NCI-H510A (cell line): ENCODE results near the gene SLC35D2.

Experiments
- DNase-seq: peaks from one replicate; lab custom pipeline; 2025; lab: John Stamatoyannopoulos, UW

The SLC35D2 gene

GRCh38 chr9:96383165-96383942 lies at the start of gene SLC35D2:
Gene SLC35D2 (minus strand): TSS chr9:96383711. CDS start chr9:96383634, 77 bp downstream.
- DNase-seq, result peak; percentile 22

GRCh38 chr9:96430377-96430776 lies 46.9 kb upstream of the SLC35D2 start:
- no peak for DNase-seq

DNA sequence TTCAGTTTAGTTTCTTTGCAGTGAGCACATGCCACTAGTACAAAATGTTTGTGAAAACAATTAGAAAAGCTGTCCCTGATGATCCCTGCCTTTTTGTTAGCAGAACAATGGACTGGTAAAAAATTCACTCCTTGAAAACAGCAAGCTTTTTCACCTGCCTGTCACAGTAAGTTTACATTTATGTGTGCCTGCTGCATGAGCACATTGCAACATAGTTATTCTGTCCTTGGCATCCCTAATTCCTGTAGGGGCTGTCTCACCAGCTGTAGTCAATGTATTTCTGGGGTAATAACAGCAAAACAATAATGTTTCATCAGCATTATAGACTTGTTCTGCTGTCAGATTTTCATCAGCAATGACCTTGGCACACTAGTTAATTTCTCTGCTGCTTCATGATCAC lies 46.2 kb upstream of the SLC35D2 start:
- no peak for DNase-seq

GRCh38 chr9:96425500-96426169 lies 42.1 kb upstream of the SLC35D2 start:
- no peak for DNase-seq

DNA sequence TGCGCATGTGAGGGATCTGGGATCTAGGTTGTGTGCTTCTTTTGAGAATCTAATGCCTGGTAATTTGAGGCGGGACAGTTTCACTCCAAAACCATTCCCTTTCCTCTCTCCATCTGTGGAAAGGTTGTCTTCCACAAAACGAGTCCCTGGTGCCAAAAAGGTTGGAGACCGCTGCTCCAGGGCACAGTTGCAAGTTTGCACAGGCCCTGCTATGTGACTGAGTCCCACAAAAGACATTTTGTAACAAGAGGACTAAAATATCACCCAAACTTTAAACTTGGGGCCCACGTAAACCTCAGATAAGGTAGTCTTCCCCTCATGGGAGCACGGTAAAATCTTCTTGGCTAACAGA lies 40.5 kb upstream of the SLC35D2 start:
- no peak for DNase-seq

- no peak for DNase-seq
Observed at GRCh38 chr9:96423322-96423984, 39.9 kb upstream of the SLC35D2 start.

- DNase-seq, result no peak
Observed at GRCh38 chr9:96420468-96421219, 37.1 kb upstream of the SLC35D2 start.

- no peak for DNase-seq
Observed at GRCh38 chr9:96419691-96419969, 36.1 kb upstream of the SLC35D2 start.

DNA sequence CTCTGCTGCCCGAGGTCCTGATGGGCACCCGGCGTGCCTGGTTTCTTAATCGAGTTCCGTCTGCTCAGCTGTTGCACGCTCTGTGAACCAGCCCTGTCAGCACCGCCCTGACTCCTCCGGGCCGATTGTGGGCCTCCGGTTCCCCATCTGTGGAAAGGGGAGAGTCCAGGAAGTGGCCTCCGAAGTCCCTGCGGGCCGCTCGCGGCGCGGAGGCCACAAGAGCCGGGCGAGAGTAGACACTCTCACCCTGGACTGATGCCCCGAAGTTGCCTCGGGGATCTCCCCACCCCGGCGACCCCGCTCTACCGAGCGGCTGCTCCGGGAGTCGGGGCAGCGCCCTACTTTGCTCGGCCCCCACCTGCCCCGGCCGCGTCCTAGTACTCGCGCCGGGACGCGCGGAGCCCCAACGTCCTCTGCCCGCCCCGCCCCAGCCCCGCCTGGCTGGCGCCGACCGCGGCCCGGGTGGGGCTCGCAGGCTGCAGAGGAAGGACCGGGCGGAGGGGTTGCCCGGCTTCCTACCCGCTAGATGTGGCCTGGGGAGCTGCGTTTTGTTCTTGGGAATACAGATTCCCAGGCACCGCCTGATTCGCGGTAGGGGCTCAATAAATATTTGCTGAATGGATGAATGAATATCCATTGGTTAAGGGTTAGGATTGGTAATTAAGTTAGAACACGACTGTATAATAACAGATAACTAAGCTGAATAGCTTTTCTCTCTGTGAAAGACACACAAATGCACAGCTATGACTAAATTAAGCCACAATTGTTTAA lies 35.6 kb upstream of the SLC35D2 start:
- peak; percentile 77 for DNase-seq

DNA sequence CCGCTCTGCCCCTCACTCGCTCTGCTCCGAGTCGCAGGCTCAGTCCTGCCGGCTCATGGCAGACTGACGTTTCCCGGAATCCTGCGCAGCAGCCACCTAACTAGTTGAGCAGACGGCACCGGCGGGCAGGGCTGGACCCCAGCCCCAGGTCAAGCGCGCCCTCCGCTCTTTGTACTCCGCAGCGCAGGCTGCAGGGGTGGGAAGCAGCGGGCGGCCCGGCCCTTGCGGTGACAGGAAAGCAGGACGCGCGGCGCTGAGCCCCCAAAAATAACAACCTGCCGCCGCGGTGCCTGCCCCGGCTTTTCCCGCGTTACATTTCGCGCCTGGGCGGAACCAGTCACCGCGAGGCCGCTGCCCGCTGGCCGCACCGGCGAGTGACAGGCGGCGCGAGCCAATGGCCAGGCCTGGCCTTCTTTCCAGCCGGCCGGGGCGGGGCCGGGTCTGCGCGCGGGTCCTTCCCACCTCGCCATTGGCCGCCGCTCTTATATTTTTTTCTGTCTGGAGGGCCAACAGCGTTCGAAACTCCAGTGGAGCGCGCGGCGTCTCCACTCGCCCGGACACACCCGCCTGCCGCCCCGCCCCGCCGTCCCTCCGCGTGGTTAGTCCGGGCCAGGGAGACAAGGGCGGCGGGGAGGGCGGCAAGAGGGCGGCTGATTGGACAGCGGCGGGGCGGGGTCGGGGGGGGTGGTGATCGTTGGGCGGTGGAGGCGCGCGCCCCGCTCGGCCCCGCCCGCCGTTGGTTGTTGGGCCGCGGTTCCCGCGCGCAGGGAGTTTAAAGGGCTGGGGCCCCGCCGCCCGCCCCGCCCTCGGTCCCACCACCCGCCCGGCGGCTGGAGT lies 34.8 kb upstream of the SLC35D2 start, which contains the start of gene ZNF367:
ZNF367 (minus strand) TSS at position 288 of the 837 bp plus-strand sequence. CDS start 338 bp downstream, outside the sequence.
- peak; percentile 96 for DNase-seq

DNA sequence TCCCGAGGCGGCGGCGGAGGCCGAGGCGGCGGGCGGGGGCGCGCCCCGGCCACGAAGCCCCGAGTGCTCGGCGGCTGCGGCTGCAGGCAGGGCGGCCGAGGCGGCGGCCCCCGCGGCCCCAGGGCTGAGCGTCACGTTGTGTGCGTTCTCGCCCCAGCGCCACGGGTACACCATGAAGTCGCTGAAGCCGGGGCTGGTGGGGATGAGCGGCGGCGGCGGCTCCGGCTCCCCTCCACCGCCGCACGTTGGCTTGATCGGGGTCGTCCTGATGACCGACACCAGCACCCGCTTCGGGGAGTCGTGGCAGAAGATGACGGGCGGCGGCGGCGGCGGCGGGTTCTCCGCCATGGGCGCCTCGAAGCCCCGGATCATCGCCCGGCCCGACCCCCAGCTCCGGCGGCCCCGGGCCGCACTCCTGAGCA lies 34.2 kb upstream of the SLC35D2 start:
- no peak for DNase-seq

GRCh38 chr9:96417051-96417586 lies 33.6 kb upstream of the SLC35D2 start:
- peak; percentile 88 for DNase-seq

- DNase-seq, result no peak
Observed at GRCh38 chr9:96413302-96414221, 30.1 kb upstream of the SLC35D2 start.

- no peak for DNase-seq
Observed at GRCh38 chr9:96412174-96412913, 28.8 kb upstream of the SLC35D2 start.

- DNase-seq, result no peak
Observed at GRCh38 chr9:96411129-96411838, 27.8 kb upstream of the SLC35D2 start.

- DNase-seq, result no peak
Observed at GRCh38 chr9:96408409-96409280, 25.1 kb upstream of the SLC35D2 start.
